A549 (cell line): Measurements from ENCODE around the gene CBX4.

Experiments
- POLR2A ChIP-seq: IDR thresholded peaks from 2 replicates; pipeline ENCODE4 v1.6.1; 2012; ENCODE audit warnings: mild to moderate bottlenecking, low read length
- TF ChIP-seq, protein P1 (sequence below): IDR thresholded peaks from 2 replicates; pipeline ENCODE4 v1.6.1; 2012; ENCODE audit warnings: low read depth, borderline replicate concordance
- TF ChIP-seq, protein P2 (sequence below): fragments of >200 bp; sonication (Bioruptor Twin); formaldehyde crosslinking; IDR thresholded peaks from 3 replicates; pipeline ENCODE4 v1.5.1; 2016

DNA sequence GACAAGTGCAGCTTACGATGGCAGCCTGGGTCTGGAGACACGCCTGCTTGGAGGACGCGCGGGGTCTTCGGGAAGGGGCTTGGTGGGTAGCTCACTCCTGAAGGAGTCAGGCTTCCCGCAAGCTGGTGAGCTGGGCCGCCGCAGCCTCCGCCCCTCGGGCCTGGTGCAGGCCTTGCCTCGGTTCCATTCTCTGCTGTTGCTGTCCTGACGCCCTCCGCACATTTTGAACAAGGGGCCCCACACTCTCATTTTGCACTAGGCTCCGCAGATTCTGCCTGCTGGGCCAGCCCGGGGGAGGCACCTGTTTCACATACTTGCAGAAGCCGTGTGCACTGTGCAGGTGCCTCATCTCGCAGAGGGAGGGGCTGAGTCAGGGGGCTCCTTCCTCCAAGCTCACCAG lies 31.9 kb upstream of the CBX4 start:
- TF ChIP-seq, protein P1, sequence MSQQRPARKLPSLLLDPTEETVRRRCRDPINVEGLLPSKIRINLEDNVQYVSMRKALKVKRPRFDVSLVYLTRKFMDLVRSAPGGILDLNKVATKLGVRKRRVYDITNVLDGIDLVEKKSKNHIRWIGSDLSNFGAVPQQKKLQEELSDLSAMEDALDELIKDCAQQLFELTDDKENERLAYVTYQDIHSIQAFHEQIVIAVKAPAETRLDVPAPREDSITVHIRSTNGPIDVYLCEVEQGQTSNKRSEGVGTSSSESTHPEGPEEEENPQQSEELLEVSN = no peak
- no peak for TF ChIP-seq POLR2A
- TF ChIP-seq, protein P2, sequence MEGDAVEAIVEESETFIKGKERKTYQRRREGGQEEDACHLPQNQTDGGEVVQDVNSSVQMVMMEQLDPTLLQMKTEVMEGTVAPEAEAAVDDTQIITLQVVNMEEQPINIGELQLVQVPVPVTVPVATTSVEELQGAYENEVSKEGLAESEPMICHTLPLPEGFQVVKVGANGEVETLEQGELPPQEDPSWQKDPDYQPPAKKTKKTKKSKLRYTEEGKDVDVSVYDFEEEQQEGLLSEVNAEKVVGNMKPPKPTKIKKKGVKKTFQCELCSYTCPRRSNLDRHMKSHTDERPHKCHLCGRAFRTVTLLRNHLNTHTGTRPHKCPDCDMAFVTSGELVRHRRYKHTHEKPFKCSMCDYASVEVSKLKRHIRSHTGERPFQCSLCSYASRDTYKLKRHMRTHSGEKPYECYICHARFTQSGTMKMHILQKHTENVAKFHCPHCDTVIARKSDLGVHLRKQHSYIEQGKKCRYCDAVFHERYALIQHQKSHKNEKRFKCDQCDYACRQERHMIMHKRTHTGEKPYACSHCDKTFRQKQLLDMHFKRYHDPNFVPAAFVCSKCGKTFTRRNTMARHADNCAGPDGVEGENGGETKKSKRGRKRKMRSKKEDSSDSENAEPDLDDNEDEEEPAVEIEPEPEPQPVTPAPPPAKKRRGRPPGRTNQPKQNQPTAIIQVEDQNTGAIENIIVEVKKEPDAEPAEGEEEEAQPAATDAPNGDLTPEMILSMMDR = no peak
